BLaER1 treated with 17β-estradiol and CSF1 and Interleukin-3, amounts not matched to agents 10 nM and 100 nM (cell line): ENCODE data around the gene GJC1.
"Not testable (repeated sequence)": the region's sequence is repeated elsewhere in the genome, so short reads cannot be mapped to it uniquely, and the experiment has no call there.

Source experiments
- H3K27ac ChIP-seq, 11 experiments: shearing (Covaris generic); formaldehyde crosslinking; 2 replicates each; pipeline ENCODE4 v1.8.1; 2022
- H3K27me3 ChIP-seq, 11 experiments: shearing (Covaris generic); formaldehyde crosslinking; 2 replicates each; pipeline ENCODE4 v1.8.1; 2022
- H3K36me3 ChIP-seq, 11 experiments: shearing (Covaris generic); formaldehyde crosslinking; 2 replicates each; pipeline ENCODE4 v1.8.1; 2022
- H3K4me1 ChIP-seq, 10 experiments: shearing (Covaris generic); formaldehyde crosslinking; 2 replicates each; pipeline ENCODE4 v1.8.1; 2022
- H3K4me2 ChIP-seq, 11 experiments: shearing (Covaris generic); formaldehyde crosslinking; 2 replicates each; pipeline ENCODE4 v1.8.1; 2022
- H3K4me3 ChIP-seq, 10 experiments: shearing (Covaris generic); formaldehyde crosslinking; 2 replicates each; pipeline ENCODE4 v1.8.1; 2022
- H3K9ac ChIP-seq, 11 experiments: shearing (Covaris generic); formaldehyde crosslinking; 2 replicates each; pipeline ENCODE4 v1.8.1; 2022
- H3K9me3 ChIP-seq, 11 experiments: shearing (Covaris generic); formaldehyde crosslinking; replicated peaks in 1 of 11; 2 replicates each; pipeline ENCODE4 v1.8.1; 2022
- H4K20me1 ChIP-seq, 11 experiments: shearing (Covaris generic); formaldehyde crosslinking; 2 replicates each; pipeline ENCODE4 v1.8.1; 2022
- Cebpa-rat ChIP-seq, 11 experiments: shearing (Covaris generic); IDR thresholded peaks; 2 replicates each; pipeline ENCODE4 v1.8.1; 2022

Gene GJC1

DNA sequence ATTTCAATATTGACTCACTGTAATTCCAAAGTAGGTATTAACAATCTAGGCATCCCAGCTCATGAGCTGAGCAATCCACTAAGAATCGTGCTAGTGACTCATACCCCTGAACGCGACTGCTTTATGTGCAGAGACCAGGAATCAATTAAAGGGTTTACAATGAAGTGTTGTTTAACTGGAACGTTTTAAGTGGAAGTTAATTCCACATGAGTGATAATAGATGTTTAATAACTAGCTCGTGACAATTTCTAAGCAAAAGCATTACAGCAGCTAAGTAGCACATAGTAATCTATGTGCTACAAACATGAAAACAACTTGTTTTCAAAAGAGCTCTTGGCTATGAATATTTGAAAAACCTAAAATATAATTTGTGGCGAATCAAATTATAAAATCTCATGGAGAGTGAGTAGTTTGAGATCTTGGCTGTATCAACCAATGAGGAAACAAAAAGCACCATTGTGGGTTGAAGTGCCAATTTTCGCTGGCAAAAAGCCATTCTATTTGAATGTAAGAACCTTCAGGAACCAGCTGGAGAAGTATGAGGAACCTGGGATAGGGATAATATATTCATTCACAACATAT lies 9.4 kb downstream of the GJC1 start:
- Histone ChIP-seq H3K4me2 (no peak overlapping the region), H3K9me3 (no peaks in the 10 kb centered on the region), H4K20me1 (peaks cover 0 to 17% (median 0%) of the 10 kb centered on the region in 11 experiments; a peak in 4 of 22 replicates), H3K27me3 (no peaks in the 10 kb centered on the region; a peak in 1 of 22 replicates), H3K4me1 (peaks cover 0 to 10% (median 3%) of the 10 kb centered on the region in 10 experiments; a peak in 16 of 20 replicates), H3K9ac (no peak overlapping the region), H3K36me3 (peaks cover 0 to 44% (median 10%) of the 10 kb centered on the region in 11 experiments; a peak in 13 of 22 replicates), H3K27ac (no peak overlapping the region), H3K4me3 (no peak overlapping the region)
- TF ChIP-seq Cebpa-rat (IDR thresholded peaks at IDR 0.05), result no peak

DNA sequence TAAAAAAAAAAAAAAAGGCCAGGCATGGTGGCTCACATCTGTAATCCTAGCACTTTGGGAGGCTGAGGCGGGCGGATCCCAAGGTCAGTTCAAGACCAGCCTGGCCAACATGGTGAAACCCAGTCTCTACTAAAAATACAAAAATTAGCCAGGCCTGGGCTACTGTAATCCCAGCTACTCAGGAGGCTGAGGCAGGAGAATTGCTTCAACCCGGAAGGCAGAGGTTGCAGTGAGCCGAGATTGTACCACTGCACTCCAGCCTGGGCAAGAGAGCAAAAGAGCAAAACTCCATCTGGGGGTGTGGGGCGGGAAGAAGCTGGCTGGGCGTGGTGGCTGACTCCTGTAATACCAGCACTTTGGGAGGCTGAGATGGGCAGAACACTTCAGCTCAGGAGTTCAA lies 11.6 kb downstream of the GJC1 start:
- H3K4me2 ChIP-seq, H3K9me3 ChIP-seq: not testable (repeated sequence)
- peaks cover 0 to 36% (median 6%) of the 10 kb centered on the region in 11 experiments; a peak in 12 of 22 replicates for H3K36me3 ChIP-seq

DNA sequence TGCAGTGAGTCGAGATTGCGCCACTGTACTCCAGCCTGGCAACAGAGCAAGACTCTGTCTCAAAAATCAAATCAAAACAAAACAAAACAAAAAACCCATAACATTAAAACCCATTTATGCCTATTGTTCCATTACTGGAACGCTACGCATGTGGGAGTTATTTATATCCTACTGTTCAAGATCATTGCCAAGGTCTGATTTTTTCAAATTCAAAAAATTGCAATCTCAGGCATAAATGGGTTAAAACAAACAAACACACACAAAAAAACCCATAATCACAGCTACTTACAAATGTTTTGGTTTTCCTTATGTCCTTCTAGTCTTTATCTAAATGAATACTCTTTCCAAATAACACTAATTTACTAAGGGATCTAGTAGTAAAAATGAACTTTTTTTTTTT lies 17.8 kb downstream of the GJC1 start:
- no peaks in the 10 kb centered on the region for H3K9me3 ChIP-seq
- no peak overlapping the region for H3K4me2 ChIP-seq
- H3K4me1 ChIP-seq, result peaks cover 0 to 19% (median 13%) of the 10 kb centered on the region in 10 experiments; a peak in 10 of 20 replicates
- no peak overlapping the region; a peak in 1 of 22 replicates for H3K27ac ChIP-seq
- H3K27me3 ChIP-seq, result no peaks in the 10 kb centered on the region
- no peak overlapping the region for H3K4me3 ChIP-seq
- H4K20me1 ChIP-seq, result peaks cover 0 to 61% (median 20%) of the 10 kb centered on the region in 11 experiments; a peak in 13 of 22 replicates
- H3K36me3 ChIP-seq, result peaks cover 0 to 22% (median 0%) of the 10 kb centered on the region in 11 experiments; a peak in 5 of 22 replicates
- no peak for TF ChIP-seq Cebpa-rat (IDR thresholded peaks at IDR 0.05)
- no peak overlapping the region for H3K9ac ChIP-seq

More for the DNA sequence above, 11.6 kb downstream of the GJC1 start:
- H3K4me3 ChIP-seq, H3K27ac ChIP-seq, H3K4me1 ChIP-seq, H3K9ac ChIP-seq, H3K27me3 ChIP-seq: not testable (repeated sequence)
- H4K20me1 ChIP-seq, result peaks cover 0 to 28% (median 0%) of the 10 kb centered on the region in 11 experiments; a peak in 4 of 22 replicates

DNA sequence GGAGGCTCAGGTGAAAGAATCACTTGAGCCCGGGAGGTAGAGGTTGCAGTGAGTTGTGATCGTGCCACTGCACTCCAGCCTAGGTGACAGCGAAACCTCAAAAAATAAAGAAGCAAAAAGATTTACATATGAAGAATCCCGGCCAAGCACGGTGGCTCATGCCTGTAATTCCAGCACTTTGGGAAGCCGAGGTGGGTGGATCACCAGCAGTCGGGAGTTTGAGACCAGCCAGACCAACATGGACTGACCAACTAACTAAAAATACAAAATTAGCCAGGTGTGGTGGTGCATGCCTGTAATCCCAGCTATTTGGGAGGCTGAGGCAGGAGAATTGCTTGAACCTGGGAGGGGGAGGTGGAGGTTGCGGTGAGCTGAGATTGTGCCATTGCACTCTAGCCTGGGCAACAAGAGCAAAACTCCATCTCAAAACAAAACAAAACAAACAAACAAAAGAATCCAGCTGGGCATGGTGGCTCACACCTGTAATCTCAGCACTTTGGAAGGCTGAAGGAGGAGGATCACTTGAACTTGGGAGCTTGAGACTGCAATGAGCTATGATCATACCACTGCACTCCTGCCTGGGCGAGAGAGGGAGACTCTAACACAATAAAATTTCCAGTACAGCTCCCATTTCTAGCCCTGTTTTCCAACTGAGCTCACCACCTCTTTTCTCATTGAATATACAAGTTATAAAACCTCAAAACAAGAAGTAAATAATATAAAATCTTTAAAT lies 21.3 kb downstream of the GJC1 start:
- Histone ChIP-seq H3K36me3 (peaks cover 21 to 55% (median 26%) of the 10 kb centered on the region in 11 experiments), H3K4me2 (peak overlapping the region in 6 of 11 experiments; percentile 0 to 58 (median 37); a peak in 7 of 22 replicates), H4K20me1 (peaks cover 0 to 44% (median 23%) of the 10 kb centered on the region in 11 experiments; a peak in 13 of 22 replicates), H3K4me1 (peaks cover 0 to 22% (median 13%) of the 10 kb centered on the region in 10 experiments; a peak in 10 of 20 replicates)
- H3K4me3 ChIP-seq, H3K9ac ChIP-seq, H3K27me3 ChIP-seq, H3K27ac ChIP-seq, H3K9me3 ChIP-seq: not testable (repeated sequence)

DNA sequence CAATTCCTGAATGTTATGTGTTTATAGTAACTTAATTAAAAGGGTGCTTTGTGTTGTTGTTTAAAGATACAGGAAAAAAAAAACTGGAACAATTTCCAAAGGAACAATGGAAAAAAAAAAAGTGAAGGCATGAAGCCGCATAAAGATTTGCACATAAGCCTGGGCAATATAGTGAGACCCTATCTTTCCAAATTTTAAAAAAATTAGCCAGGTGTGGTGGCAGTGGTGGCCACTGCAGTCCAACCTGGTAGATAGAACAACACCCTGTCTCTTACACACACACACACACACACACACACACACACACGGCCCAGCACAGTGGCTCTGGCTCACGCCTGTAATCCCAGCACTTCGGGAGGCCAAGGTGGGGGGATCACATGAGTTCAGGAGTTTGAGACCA lies 21.9 kb downstream of the GJC1 start:
- Histone ChIP-seq H3K4me2 (peak overlapping the region in 7 of 11 experiments; percentile 0 to 58 (median 33); a peak in 9 of 22 replicates), H3K27me3 (no peaks in the 10 kb centered on the region), H3K9ac (peak overlapping the region in 1 of 11 experiments; percentile 28; a peak in 1 of 22 replicates), H3K9me3 (no peaks in the 10 kb centered on the region), H3K4me1 (peaks cover 0 to 22% (median 13%) of the 10 kb centered on the region in 10 experiments; a peak in 10 of 20 replicates), H3K27ac (no peak overlapping the region), H3K36me3 (peaks cover 21 to 56% (median 30%) of the 10 kb centered on the region in 11 experiments), H3K4me3 (no peak overlapping the region), H4K20me1 (peaks cover 0 to 43% (median 23%) of the 10 kb centered on the region in 11 experiments; a peak in 13 of 22 replicates)
- TF ChIP-seq Cebpa-rat (IDR thresholded peaks at IDR 0.05), result no peak

DNA sequence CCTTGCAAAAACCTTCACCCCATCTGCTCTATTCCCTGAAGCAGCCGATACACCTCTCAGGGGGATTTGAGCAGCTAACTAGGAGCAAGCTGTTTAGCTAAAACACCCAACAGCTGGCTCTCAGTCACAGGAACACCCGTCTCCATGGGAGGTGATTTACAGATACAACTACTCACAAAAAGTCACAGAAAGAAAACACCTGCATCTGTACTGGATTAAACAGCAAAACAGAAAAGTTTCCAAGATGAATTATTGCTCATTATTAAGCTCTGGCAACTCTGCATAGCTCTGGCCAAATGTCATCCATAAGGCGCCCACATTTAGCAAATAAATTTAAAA lies 22.3 kb downstream of the GJC1 start:
- Histone ChIP-seq H3K36me3 (peaks cover 21 to 56% (median 32%) of the 10 kb centered on the region in 11 experiments), H3K4me2 (peak overlapping the region in 6 of 11 experiments; percentile 0 to 58 (median 37); a peak in 11 of 22 replicates)

DNA sequence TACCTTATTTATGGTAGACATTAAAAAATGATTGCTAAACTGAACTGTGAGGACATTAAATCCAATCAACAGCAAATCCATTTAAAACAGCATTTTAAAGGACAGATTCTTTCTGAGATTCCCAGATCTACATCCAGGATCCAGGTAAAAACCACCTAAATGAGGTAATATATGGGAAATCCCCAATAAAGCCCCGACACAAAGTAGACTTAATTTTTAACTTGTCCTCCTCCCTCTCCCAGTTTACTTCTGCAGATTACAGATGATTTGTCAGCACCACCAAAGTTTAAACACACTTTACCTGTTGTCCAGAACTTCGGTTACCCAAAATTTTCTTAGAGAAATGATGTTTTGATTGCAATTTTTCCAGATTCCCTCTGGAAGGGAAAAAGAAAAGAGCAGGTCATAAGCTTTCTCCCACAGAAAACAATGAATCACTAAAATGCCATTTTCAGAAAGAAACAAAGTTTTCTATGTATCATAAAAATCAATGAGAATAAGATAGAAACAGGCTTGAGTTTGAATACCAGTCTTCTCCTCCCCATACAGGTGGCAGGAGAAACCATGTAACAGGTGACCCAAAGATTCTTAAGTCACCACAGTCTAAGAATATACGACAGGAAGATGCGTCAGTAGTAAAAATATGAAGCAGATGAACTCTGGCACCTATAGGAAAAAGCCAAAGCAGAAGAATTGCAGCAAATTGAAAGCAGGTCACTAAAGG lies 22.8 kb downstream of the GJC1 start:
- Histone ChIP-seq H3K36me3 (peaks cover 21 to 56% (median 37%) of the 10 kb centered on the region in 11 experiments), H3K27me3 (no peaks in the 10 kb centered on the region), H3K4me1 (peaks cover 0 to 22% (median 13%) of the 10 kb centered on the region in 10 experiments; a peak in 10 of 20 replicates), H3K27ac (no peak overlapping the region), H4K20me1 (peaks cover 0 to 40% (median 22%) of the 10 kb centered on the region in 11 experiments; a peak in 13 of 22 replicates), H3K9me3 (no peaks in the 10 kb centered on the region), H3K4me2 (peak overlapping the region in 6 of 11 experiments; percentile 0 to 58 (median 37); a peak in 10 of 22 replicates), H3K9ac (peak overlapping the region in 1 of 11 experiments; percentile 28; a peak in 1 of 22 replicates), H3K4me3 (no peak overlapping the region)
- no peak for TF ChIP-seq Cebpa-rat (IDR thresholded peaks at IDR 0.05)

More for the DNA sequence above, 22.3 kb downstream of the GJC1 start:
- Histone ChIP-seq H3K4me3 (no peak overlapping the region), H3K9me3 (no peaks in the 10 kb centered on the region), H3K9ac (peak overlapping the region in 1 of 11 experiments; percentile 28; a peak in 1 of 22 replicates), H3K4me1 (peaks cover 0 to 22% (median 13%) of the 10 kb centered on the region in 10 experiments; a peak in 10 of 20 replicates), H3K27ac (no peak overlapping the region), H4K20me1 (peaks cover 0 to 40% (median 22%) of the 10 kb centered on the region in 11 experiments; a peak in 13 of 22 replicates), H3K27me3 (no peaks in the 10 kb centered on the region)
- no peak for TF ChIP-seq Cebpa-rat (IDR thresholded peaks at IDR 0.05)

DNA sequence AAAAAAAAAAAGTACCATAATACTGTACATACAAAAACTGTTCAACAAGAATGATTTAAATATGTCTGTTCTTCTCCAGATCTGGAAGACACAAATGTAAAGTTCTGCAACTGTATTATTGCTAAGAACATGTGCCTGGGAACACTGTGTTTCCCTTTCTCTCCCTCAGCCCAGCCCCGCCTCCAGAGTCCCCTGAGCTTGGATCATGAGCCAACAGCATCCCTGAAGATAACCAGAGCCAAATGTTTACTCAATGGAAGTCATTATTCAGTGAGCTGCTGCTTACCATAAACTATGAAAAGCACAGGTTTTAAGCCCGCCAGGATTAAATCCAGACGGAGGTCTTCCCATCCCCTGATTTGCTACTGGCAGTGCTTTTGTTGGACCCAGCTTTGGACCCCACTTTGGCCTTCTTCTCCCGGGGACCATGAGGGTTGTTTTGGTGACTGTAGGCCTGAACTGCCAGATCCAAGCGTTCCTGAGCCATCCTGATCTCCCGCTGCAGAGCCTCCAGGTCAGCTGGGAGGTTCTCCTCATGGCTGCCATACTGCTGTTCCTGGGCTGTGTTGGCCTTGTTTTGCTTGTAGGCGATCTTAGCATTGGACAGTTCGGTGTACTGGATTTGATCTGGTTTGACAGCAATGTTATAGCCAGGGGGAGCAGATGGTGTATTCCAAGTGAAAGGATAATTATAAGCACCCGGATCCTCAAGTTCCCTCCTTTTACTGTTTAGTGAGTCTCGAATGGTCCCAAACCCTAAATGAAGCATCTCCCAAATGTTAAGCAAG lies 25.6 kb downstream of the GJC1 start:
- no peak overlapping the region for H3K4me2 ChIP-seq
- no peaks in the 10 kb centered on the region for H3K9me3 ChIP-seq
- H3K9ac ChIP-seq, result no peak overlapping the region
- TF ChIP-seq Cebpa-rat (IDR thresholded peaks at IDR 0.05), result no peak
- peaks cover 21 to 80% (median 63%) of the 10 kb centered on the region in 11 experiments for H3K36me3 ChIP-seq
- H3K27ac ChIP-seq, result no peak overlapping the region
- H3K27me3 ChIP-seq, result no peaks in the 10 kb centered on the region
- no peak overlapping the region for H3K4me3 ChIP-seq
- H3K4me1 ChIP-seq, result peaks cover 0 to 22% (median 13%) of the 10 kb centered on the region in 10 experiments; a peak in 10 of 20 replicates
- peaks cover 0 to 31% (median 22%) of the 10 kb centered on the region in 11 experiments; a peak in 13 of 22 replicates for H4K20me1 ChIP-seq
